ENCODE data around the gene TRUB2.

The TRUB2 gene, protein sequence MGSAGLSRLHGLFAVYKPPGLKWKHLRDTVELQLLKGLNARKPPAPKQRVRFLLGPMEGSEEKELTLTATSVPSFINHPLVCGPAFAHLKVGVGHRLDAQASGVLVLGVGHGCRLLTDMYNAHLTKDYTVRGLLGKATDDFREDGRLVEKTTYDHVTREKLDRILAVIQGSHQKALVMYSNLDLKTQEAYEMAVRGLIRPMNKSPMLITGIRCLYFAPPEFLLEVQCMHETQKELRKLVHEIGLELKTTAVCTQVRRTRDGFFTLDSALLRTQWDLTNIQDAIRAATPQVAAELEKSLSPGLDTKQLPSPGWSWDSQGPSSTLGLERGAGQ

GRCh38 chr9:128322404-128323211, at the start of gene TRUB2, which contains the start of gene COQ4:
Gene TRUB2 (minus strand): TSS chr9:128322447. CDS start chr9:128322408, 39 bp downstream.
Gene COQ4 (plus strand): TSS chr9:128322839. CDS start chr9:128322859, 20 bp downstream.
- no peak for TF ChIP-seq CTCF (IDR thresholded peaks at IDR 0.05; ENCODE audit: low read depth, low read length, missing control alignments)
- peak; percentile 87 for DNase-seq (ENCODE audit: low read depth)
- in situ Hi-C loops (cut with HindIII; ENCODE audit: low sequenced_read_pairs) = no loop called here
- peak within 1 kb of the TSS; percentile 95 for H3K4me3 ChIP-seq (ENCODE audit: low read depth, low read length)

DNA sequence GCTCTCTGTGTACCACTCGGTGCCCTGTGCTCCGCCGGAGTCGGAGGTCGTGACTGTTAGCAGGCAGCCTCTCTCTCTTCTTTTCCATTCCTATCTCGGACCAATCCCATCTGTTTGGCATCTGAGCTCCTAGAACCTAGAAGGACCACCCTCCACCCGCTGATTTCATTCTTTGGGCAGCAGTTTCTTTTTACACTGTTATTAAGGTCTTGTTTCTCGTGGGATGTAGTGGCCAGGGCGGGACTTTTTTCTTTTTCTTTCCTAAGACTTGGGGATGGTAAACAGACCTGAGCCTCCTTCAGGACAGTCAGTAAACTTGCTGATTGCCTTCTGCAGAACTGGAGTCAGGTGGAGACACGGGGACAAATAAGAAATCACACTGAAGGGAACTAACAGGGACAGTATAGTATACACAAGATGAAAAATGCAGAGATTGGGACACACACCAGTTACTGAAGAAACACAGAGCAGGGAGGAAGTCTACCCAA, 49.4 kb upstream of the TRUB2 start:
- no peak for DNase-seq (ENCODE audit: low read depth)
- no peak for TF ChIP-seq CTCF (IDR thresholded peaks at IDR 0.05; ENCODE audit: low read depth, low read length, missing control alignments)
- in situ Hi-C loops (cut with HindIII; ENCODE audit: low sequenced_read_pairs) = no loop called here
- peak overlapping the region; percentile 90 for H3K4me3 ChIP-seq (ENCODE audit: low read depth, low read length)

DNA sequence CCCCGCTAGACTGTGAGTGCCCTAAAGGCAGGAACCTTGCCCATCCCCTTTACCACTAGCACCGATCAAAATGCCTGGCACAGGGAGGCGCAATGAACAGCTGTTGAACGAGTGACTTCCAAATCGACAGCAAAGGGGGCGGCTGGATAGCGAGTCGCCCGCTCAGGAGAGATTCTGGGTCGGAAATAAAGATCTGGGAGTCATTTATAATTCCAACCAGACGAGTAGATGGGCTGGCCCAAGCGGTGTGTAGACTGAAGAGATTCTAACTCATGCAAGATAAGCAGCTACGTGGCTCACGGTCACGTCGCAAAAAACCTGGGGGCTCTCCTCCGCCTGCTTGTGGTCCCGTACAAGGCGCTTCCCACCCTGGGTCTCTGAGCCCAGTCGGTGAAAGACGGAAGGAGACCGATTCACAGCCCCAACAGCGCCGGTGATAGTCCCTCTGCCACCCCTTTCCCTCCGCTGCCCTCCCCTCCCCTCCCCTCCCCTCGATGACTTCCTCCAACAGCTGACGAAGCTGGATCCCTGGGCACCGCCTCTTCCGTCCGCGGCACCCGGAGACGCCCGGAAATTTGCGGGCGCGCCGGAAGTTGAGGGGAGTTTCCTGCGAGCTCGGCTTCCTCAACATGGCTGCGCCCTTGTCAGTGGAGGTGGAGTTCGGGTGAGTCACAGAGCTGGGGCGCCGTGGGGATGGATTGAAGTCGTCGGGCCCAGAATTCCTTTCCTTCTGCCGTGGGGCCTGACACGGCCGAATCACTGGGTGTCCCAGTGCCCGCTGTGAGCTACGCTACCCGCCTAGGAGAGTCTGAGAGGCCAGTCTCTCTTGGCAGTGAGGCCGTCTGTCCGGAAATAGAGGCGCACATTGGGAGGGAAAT, 48.7 kb upstream of the TRUB2 start, which contains the start of gene URM1:
TSS of gene URM1 (plus strand) at position 623 of the 878 bp plus-strand sequence. CDS start at position 630, 7 bp downstream.
- peak; percentile 9 for TF ChIP-seq CTCF (IDR thresholded peaks at IDR 0.05; ENCODE audit: low read depth, low read length, missing control alignments)
- peak within 1 kb of the TSS; percentile 90 for H3K4me3 ChIP-seq (ENCODE audit: low read depth, low read length)
- in situ Hi-C loops (cut with HindIII; ENCODE audit: low sequenced_read_pairs) = no loop called here
- DNase-seq (ENCODE audit: low read depth) = peak; percentile 90

DNA sequence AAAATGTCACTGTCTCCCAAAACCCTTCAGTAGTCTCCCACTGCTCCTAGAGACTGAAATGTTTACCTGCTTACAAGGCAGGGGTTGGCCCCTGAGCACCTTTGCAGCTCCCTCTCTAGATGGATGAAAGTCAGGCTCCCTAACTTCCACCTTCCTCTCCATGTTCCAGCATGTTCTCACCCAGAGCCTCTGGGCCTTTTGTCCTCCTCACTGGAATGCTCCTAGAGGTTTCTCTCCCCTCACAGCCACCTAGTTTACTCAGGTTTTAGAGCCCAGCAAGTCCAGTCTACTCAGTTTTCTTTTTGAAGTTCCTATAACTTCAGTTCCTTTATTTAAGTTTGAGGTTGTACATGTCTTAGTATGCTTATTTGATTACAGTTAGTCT, 48.1 kb upstream of the TRUB2 start:
- in situ Hi-C loops (cut with HindIII; ENCODE audit: low sequenced_read_pairs) = no loop called here
- no peak for DNase-seq (ENCODE audit: low read depth)
- TF ChIP-seq CTCF (IDR thresholded peaks at IDR 0.05; ENCODE audit: low read depth, low read length, missing control alignments) = no peak
- peak overlapping the region; percentile 90 for H3K4me3 ChIP-seq (ENCODE audit: low read depth, low read length)

DNA sequence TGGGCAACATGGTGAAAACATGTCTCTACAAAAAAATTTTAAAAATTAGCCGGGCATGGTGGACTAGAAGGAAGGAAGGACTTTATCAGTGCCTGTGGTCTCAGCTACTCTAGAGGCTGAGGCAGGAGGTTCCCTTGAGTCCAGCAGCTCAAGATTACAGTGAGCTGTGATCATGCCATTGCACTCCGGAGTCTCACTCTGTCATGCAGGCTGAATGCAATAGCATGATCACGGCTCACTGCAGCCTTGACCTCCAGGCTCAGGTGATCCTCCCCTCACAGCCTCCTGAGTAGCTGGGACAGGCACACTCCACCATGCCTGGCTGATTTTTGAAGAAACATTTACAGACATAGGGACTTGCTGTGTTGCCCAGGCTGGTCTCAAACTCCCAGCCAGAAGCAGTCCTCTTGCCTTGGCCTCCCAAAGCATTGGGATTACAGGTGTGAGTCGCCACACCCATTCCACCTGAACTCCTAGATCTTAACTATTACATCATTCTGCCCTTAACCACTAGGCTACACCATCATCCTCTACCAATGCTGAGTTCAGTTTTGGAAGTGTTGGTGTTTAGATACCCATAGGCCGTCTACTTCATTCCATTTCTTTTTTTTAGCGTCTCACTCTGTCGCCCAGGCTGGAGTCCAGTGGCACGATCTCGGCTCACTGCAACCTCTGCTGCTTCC, 46.9 kb upstream of the TRUB2 start:
- no peak for DNase-seq (ENCODE audit: low read depth)
- TF ChIP-seq CTCF (IDR thresholded peaks at IDR 0.05; ENCODE audit: low read depth, low read length, missing control alignments) = no peak
- no peak overlapping the region for H3K4me3 ChIP-seq (ENCODE audit: low read depth, low read length)
- in situ Hi-C loops (cut with HindIII; ENCODE audit: low sequenced_read_pairs) = no loop called here

Measured in astrocyte of the cerebellum (primary cell).